DMS53 treated with DMSO at 0.1 percent for 48 hours (cell line): ENCODE data around the gene ANG.
"Not testable (repeated sequence)": the region's sequence is repeated elsewhere in the genome, so short reads cannot be mapped to it uniquely, and the experiment has no call there.

Experiments used
- DNase-seq: peaks from one replicate; lab custom pipeline; 2025; ENCODE audit not compliant: unreplicated experiment; lab: John Stamatoyannopoulos, UW

The ANG gene

DNA sequence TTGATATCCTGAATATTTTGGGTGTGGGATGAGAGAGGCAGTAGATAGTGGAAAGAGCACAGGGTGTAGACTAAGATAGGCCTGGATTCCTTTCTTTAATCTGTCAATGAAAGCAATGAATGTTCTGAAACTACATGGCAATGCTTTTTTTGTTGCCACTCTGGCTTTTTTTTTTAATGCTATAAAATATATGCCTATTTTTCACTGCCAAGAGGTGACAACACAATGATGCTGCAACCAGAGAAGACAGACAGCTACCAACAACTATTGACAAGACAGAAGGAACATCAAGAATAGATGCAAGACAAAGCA lies 9.4 kb downstream of the ANG start:
- no peak for DNase-seq

DNA sequence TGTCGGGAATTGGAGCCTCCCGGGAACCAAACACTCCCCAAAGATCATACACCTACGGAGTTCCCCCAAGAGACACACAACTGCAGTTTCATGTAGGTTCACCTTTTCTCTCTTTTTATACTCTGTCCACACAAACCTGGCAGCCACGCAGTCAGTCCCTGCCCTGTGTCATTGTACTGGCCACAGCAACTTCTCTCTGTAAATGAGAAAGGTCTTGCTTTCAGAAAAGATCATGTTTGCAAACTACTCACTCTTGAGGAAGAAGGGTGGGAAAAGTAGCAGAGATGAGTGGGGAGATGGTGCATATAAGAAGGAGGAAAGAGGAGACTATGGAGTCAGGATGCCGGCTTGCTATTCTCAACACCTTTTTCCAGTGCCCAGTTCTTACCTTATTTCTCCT lies 10.4 kb downstream of the ANG start:
- DNase-seq: no peak

- no peak for DNase-seq
Measured at GRCh38 chr14:20699931-20700330, 11.4 kb downstream of the ANG start.

- not testable (repeated sequence) for DNase-seq
Measured at GRCh38 chr14:20700965-20701364, 12.4 kb downstream of the ANG start.

DNA sequence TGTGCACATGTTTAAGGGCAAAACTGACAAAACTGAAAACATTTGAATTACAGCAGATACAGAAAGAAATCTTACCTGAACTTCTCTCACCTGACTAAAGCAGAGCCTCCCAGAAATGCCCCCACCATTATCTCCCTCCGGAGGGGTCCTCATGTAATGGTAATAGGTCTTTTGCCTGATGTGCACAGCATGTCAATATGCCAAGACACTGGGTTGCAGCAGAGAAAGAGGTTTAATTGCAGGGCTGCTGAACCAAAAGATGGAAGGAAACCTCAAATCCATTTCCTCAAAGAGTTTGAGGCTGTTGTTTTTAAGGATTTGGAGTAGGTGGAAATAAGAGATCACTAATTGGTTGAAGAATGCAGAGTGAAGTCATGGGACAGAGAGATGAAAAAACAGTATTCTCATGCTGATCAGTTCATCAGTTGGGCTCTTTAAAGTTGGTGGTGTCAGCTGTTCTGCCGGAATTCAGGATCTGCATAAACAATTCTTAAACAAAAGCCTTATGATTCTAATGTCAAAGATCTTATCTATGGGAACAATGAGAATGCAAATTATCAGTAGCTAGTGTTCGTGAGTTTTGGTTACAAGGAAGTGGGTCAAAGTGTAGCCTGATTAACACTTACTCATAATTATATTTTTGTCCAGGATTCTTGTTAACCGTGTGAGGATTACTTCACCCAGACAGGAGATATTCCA lies 18.2 kb downstream of the ANG start:
- no peak for DNase-seq

DNA sequence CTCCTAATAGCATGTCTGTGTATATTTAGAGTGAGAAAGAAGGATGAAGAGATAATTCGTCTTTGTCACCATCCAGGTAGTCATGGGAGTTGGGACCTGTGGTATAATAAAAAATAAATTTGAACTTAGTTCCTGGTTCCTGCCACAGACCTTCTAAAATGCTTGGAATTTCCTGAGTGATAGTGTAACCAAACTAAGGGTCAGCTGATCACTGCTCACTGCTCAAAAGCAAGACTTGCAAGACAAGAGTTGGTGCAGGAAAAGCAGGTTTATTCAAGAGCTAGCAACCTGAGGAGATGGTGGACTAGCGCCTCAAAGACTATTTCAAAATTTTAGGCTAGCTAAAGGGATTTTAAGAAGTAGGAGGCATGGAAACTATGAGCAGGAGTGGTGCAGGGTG lies 19.1 kb downstream of the ANG start:
- DNase-seq: no peak

- no peak for DNase-seq
Measured at GRCh38 chr14:20711261-20711660, 22.7 kb downstream of the ANG start.

GRCh38 chr14:20711685-20712084 lies 23.1 kb downstream of the ANG start:
- DNase-seq: no peak

DNA sequence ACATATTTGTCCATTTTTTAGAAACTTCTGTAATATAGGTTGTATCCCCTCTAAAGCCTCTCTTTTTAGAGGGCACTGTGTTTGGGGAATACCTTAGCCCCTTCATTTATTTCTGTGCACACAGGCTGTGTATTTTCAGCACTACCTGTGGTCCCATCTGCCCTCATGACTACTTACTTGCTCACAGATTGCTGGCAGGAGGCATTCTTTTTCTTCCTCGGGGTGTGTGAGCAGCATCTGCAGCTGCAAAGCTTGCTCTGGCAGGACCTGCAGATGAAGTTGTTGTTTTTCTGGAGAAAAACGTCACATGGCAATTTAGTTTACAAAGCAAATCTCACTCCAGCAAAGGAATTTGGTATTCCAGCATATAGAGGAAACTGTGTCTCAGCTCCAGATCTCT lies 24.3 kb downstream of the ANG start:
- DNase-seq: no peak

- DNase-seq: no peak
Measured at GRCh38 chr14:20714593-20715250, 26.2 kb downstream of the ANG start.

DNA sequence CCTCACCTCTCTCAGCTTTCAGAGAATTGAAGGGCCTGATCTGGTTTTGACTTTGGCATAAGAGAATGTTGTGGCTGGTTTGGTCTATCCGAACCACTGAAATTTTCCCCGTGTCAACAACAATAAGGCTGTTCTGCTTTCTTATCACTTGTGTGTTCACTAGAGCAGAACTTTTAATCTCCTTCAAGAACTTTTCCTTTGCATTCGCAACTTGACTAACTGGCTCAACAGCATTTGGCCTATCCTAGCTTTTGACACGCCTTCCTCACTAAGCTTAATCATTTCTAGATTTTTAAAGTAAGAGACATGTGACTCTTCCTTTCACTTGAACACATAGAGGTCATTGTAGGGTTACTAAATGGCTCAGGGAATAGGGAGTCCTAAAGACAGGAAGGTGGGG lies 31.2 kb downstream of the ANG start:
- DNase-seq: no peak

DNA sequence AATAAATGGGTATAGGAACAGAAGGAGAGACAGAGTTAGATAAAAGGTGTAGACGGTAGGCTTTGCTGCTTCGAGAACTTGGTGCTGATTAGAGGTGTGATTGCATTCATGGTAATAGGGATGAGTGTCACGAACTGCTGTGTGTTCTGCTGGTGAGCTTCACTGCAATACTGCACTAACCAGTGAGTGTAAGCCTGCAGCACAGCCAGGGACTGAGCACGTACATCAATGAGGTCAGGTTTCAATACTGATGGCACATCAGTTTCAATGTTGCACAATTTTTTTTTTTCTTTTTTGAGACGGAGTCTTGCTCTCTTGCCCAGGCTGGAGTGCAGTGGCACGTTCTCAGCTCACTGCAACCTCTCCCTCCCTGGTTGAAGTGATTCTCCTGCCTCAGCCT lies 32.2 kb downstream of the ANG start:
- DNase-seq: no peak

GRCh38 chr14:20722016-20722415 lies 33.5 kb downstream of the ANG start:
- DNase-seq: no peak

DNA sequence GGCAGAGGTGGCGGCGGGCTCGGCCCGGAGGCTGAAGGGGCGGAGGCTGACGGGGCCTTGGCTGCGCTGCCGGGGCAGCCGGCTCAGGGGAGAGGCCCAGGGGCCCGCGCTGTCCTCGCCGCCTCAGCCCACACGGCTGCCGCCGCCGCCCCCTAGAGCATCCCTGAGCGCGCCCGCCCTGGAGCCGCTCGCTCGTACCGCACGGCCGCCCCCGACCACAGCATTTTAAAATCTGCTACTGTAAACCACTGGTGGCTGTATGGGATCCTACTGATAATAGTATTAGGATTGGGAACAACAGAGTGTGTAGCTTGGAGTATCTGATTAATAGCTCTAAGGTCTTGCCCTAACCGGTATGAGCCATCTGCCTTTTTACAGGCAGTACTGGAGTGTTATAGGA lies 34.9 kb downstream of the ANG start:
- DNase-seq: no peak

GRCh38 chr14:20726121-20726520 lies 37.6 kb downstream of the ANG start:
- not testable (repeated sequence) for DNase-seq

- no peak for DNase-seq
Measured at GRCh38 chr14:20726531-20726930, 38.0 kb downstream of the ANG start.

DNA sequence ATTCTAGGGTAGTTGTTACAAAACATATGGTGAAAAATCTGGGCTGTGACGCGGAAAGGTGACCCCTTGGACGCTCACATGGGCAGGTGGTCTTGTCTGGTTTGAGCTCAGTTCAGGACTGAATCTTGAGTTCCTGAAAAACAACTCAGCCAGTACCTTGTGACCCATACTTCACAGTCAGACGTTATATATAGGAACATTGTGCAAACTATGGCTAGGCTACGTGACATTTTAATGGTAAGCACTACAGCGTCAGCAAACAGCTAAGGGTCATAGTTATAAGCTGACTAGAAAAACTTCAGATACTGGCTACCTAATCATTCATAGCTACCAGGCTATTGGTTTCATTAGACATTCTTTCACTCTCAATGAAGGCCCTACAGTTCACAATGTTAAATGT lies 42.3 kb downstream of the ANG start:
- no peak for DNase-seq

DNA sequence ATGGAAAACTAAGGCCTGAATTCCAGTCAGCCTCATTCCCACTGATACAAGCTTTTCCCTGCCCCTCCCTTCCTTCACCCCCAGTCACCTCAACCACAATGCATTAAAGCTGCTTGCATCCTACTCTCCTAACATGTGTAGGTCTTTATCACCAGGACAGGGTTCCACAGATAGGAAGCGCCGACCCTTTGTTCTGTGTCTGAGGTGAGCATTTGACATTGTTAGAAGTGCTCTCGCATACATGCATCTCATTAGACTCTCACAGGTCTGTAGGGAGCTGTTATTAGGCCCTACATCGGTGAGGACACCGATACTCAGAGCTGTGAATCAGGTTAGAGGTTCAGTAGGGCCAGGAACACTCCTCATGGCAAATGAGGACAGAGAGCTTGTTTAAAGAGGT lies 43.9 kb downstream of the ANG start:
- DNase-seq: no peak

- no peak for DNase-seq
Measured at GRCh38 chr14:20732979-20733635, 44.5 kb downstream of the ANG start.

- no peak for DNase-seq
Measured at GRCh38 chr14:20733684-20734429, 45.3 kb downstream of the ANG start.

DNA sequence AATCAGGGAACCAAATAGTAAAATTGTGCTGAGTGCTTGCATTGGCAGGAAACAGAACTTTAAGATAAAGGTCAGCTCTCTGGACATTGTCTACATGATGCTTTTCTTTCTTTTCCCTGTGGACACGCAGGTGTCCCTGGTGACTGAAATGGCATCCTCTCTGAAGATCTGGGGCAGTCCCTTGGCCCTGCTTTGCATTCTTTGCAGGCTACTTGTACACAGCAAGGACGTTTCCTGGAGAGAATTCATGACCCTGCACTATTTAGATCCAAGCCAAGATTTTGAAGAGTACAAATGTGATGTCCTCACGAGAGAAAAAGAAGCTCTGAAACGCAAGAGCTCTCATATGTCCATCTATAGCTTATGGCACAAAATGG lies 45.9 kb downstream of the ANG start:
- no peak for DNase-seq

- DNase-seq: not testable (repeated sequence)
Measured at GRCh38 chr14:20738292-20738691, 49.7 kb downstream of the ANG start.
